Tibial nerve (tissue), 4 donors: ENCODE data around the gene CREB3L1.

Experiments
- EP300 ChIP-seq, 2 donors: sonication (generic); formaldehyde crosslinking; IDR thresholded peaks; one replicate each; pipeline ENCODE4 v1.6.1; 2017; ENCODE audit warnings: antibody characterized with exemption in 2 of 2, mild to moderate bottlenecking in 1 of 2
- POLR2A ChIP-seq, 2 donors: fragments of 450-650 bp; IDR thresholded peaks; one replicate each; pipeline ENCODE4 v1.6.1; 2017; ENCODE audit warnings: antibody characterized with exemption in 2 of 2, mild to moderate bottlenecking in 2 of 2, moderate library complexity in 2 of 2
- TF ChIP-seq, protein P1 (sequence below), 5 experiments: fragments of 200-600 bp in 3 of 5; fragments of 450-650 bp in 2 of 5; sonication (generic) in 3 of 5; IDR thresholded peaks; one replicate each; pipeline ENCODE4 v1.5.1; 2016 to 2019; ENCODE audit warnings: antibody characterized with exemption in 5 of 5, mild to moderate bottlenecking in 3 of 5, moderate library complexity in 2 of 5

DNA sequence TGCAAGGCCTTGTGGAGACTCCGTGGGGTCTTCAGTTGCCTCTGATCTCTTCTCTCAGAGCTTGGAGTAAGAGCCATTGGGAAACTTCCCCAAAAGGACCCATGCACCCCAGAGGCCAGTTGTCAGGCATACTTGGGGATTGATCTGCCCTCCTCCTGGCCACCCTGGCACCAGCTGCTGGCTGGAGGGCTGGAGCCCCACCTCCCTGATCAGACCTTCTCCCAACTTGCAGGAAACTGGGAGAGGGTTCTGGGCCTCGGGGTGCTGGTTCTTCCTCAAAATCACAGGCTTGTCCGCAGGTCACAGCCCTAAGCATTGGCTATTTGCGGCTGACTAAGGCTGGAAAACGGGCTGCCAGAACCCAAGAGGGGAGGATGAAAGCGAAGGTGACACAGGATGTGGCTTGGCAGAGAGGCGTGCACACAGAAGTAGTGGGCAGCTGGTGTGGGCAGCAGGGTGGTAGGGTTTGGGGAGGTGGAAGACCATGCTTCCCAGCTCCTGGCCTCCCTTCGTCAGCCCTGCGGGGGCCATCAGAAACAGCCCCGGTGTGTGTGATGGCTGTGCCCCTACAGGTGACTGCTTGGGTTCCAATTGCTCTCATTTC lies 68.5 kb downstream of the CREB3L1 start:
- TF ChIP-seq, protein P1, sequence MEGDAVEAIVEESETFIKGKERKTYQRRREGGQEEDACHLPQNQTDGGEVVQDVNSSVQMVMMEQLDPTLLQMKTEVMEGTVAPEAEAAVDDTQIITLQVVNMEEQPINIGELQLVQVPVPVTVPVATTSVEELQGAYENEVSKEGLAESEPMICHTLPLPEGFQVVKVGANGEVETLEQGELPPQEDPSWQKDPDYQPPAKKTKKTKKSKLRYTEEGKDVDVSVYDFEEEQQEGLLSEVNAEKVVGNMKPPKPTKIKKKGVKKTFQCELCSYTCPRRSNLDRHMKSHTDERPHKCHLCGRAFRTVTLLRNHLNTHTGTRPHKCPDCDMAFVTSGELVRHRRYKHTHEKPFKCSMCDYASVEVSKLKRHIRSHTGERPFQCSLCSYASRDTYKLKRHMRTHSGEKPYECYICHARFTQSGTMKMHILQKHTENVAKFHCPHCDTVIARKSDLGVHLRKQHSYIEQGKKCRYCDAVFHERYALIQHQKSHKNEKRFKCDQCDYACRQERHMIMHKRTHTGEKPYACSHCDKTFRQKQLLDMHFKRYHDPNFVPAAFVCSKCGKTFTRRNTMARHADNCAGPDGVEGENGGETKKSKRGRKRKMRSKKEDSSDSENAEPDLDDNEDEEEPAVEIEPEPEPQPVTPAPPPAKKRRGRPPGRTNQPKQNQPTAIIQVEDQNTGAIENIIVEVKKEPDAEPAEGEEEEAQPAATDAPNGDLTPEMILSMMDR (IDR thresholded peaks at IDR 0.05) = no peak
- no peak for TF ChIP-seq POLR2A (IDR thresholded peaks at IDR 0.05)
- no peak for TF ChIP-seq EP300 (IDR thresholded peaks at IDR 0.05)
